Hair follicular keratinocyte (primary cell): ENCODE measurements around the gene ZSCAN12. TPM values are rescaled to one million over a fixed set of nuclear protein-coding genes. Genes with fewer than 3 reads are reported as not detected.

Experiments
- total RNA-seq: library from RNA; depleted of rRNA; stranded (reverse); fragments of >200 nt; gene quantifications from 2 replicates; pipeline ENCODE4 v1.2.3, GENCODE V29; 2015

Gene ZSCAN12
- 3.0 TPM in 2 replicates for total RNA-seq

DNA sequence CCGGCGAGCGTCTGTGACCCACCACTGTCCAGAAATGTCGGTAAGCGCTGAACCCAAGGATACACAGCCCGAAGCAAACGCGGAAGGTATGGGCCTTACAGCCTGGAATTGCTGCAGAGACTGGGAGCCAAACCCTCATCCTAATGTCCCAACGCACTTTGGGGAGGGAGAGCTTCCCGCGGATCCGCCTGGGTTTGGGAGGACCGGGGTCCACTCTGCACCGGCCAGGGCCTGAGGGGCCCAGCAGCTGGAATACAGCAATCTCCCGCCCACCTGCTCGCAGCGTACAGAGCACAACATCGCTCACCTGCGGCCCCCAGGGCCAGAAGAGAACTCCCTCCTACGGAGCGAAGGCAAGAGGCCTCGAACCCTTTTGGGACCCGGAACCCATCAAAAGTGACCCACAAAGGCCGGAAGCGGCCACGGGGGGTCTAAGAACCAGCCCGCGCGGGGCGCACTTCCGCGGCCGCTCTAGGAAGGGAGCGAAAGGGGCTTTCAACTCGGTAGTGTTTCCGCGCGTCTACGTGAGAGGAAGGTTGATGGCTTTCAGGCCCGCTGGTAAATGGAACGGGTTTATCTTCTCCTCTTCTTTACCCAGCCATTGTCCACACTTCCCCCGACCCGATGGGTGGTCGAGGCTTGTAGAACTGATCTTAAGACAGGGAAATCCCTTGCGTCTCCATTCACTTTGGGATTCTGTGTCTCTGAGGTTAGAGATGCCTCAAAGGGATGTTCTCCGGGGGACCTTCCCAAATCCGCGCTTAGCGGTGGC lies at the start of gene ZSCAN12:
TSS of gene ZSCAN12 (minus strand) at position 398 of the 772 bp plus-strand sequence. CDS start 1,342 bp downstream, outside the sequence.

DNA sequence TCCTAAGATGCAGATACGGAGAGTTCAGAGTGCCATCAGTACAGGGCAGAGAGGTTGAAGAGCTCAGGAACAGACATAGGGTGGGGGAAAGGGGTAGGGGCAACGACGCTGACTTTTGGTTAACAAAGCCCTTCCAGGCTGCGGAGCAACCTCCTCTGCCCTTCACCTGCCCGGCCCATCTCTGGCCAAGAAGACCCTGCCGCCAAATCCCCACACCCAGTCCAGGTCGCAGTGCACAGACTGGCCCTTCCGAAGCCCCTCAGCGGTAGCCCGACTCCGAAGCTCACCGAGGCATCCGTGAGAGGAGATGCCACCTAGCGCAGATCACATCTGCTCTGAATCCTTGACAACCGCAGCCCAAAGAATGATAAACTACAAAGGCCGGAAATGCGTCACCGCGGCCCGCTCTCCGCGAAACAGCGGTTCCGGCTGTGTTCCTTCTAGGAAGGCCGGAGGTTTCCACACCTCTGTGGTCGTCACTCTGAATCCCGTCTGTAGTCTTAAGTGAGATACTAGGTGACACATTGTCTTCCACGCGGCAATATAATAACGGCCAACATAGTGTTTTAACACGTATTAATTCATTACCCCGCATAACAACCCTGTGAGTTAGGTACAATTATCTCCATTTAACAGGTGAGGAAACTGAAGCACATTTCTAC lies 43.7 kb upstream of the ZSCAN12 start, which contains the start of gene ZSCAN23:
TSS of gene ZSCAN23 (minus strand) at position 380 of the 662 bp plus-strand sequence. CDS start 7,225 bp downstream, outside the sequence.

DNA sequence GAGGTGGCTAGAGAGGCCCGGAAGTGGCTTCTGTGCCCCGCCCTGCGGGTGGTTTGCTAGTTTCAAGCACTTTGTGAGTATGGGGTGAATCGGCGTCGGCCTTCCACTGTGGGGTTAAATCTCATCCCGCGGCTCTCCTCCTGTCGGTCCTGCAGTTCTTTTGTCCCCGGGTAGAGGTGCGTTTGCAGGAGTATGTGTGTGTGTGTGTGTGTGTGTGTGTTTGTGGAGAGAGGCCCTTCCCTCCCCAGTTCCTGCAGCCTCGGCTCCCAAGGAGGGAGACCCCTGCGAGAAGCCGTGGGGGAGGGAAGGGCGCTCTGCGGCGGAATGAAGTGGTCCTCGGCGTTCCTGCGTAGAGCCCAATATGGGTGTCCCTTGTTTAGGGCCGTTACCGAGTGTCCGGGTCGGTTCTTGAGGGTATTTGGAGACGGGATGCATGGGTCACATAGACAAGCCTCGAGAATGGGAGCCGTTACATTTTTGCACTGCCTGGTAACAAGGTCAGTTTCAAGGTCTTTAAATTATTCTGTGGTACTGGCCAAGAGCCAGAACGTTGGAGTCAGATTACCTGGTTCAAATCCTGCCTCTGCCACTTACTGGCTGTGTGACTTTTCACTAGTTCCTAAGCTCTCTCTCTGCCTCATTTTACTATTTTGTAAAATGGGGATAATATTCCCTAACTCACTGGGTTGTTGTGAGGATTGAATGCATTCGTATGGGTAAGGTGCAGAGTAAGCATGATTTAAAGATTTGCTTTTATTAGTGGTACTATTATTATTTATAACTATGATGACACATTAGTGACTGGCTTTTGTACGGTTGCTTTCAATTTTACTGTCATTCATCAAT lies 49.4 kb downstream of the ZSCAN12 start, which contains the start of gene ZKSCAN3:
TSS of gene ZKSCAN3 (plus strand) at position 56 of the 846 bp plus-strand sequence. CDS start 9,640 bp downstream, outside the sequence.

DNA sequence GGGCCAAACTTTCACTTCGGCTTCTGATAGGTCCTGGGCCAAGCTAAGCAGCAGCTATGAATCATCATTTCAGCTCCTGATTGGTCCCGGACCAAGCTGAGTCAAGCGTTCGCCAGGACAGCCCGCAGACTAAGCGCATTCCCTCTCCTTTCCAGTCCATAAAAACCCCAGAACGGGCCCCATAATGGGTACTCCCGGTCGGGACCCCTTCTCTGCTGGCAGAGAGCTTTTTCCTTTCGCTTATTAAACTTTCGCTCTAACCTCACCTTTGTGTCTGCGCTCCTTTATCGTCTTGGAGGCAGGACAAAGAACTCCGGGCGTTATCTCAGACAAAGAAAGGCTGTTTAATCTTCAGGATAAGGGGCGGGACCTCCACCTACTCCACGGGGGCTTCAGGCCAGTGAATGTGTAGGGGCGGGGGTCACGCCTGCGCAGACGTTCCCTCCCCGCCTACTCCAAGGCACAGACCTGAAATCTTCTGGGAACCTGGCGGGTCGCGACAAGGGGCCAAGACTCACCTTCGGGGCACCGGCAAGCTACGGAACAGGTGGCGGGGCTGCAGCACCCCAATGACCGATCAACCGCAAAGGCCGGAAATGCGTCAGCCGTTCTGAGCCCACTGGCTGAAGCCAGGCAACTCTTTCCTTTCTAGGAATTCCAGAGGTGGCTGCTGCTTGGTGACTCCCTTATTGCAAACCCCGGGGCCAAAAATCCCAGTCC lies 63.8 kb downstream of the ZSCAN12 start, which contains the start of gene ZSCAN31:
TSS of gene ZSCAN31 (minus strand) at position 585 of the 720 bp plus-strand sequence. CDS start 6,465 bp downstream, outside the sequence.

Other genes starting within 250 kb of the ZSCAN12 start
- gene ZSCAN9, start 174.5 kb downstream of the ZSCAN12 start, total RNA-seq = 4.2 and 6.6 TPM in 2 replicates
- gene ZKSCAN4, start 147.5 kb downstream of the ZSCAN12 start, total RNA-seq = 1.7 and 2.4 TPM in 2 replicates
- 0.23 and 0.76 TPM in 2 replicates for gene NKAPL, start 140.4 kb downstream of the ZSCAN12 start, total RNA-seq
- 5.4 and 7.2 TPM in 2 replicates for gene ZSCAN26, start 132.6 kb downstream of the ZSCAN12 start, total RNA-seq
- 3.5 and 3.9 TPM in 2 replicates for gene PGBD1, start 118.2 kb downstream of the ZSCAN12 start, total RNA-seq
- gene ZSCAN31, start 63.6 kb downstream of the ZSCAN12 start, total RNA-seq = 1.1 and 1.9 TPM in 2 replicates
- 1.1 and 2.7 TPM in 2 replicates for gene ZKSCAN3, start 49.8 kb downstream of the ZSCAN12 start, total RNA-seq
- gene ZSCAN23, start 43.7 kb upstream of the ZSCAN12 start, total RNA-seq = 0.87 and 2.5 TPM in 2 replicates
- gene GPX6, start 116.0 kb upstream of the ZSCAN12 start, total RNA-seq = not detected in 2 replicates
- not detected in 2 replicates for gene GPX5, start 126.1 kb upstream of the ZSCAN12 start, total RNA-seq